Panc1 (cell line): Measurements from ENCODE around the gene FIGN. TPM values are rescaled to one million over a fixed set of nuclear protein-coding genes. Genes with fewer than 3 reads are reported as not detected.

Source experiments
- ATAC-seq: fragments of 200-7000 bp; cut with Tn5 transposase; 2 replicates; pipeline ENCODE4 v1.9.1; 2020; ENCODE audit warnings: mild to moderate bottlenecking, moderate library complexity
- BruUV-seq: library from RNA; stranded (reverse); fragments of 400-500 nt; replicated peaks from 2 replicates; lab custom pipeline; 2021; lab: Mats Ljungman, UMichigan
- CTCF ChIA-PET: fragments of 300-600 bp; sonication (Branson Sonifier 250); formaldehyde crosslinking; loops from one replicate; lab custom pipeline; 2022; ENCODE audit warnings: antibody characterized with exemption; lab: Charles Lee
- POLR2A ChIA-PET: fragments of 300-600 bp; sonication (Branson Sonifier 250); formaldehyde crosslinking; loops from one replicate; lab custom pipeline; 2022; ENCODE audit warnings: antibody characterized with exemption; lab: Charles Lee
- DNase-seq: peaks from one replicate; pipeline ENCODE4 v3.0.0-alpha.2; 2010; ENCODE audit warnings: low read depth, low spot score
- H3K27ac ChIP-seq: 2 replicates; pipeline ENCODE4 v1.5.1; 2011; ENCODE audit warnings: mild to moderate bottlenecking, low read length, inconsistent platforms
- H3K27me3 ChIP-seq: fragments of 200-500 bp; sonication (Bioruptor generic); 2 replicates; pipeline ENCODE4 v1.6.0; 2014; ENCODE audit warnings: low read length, inconsistent platforms; ENCODE audit not compliant: control insufficient read depth, insufficient read depth
- H3K36me3 ChIP-seq: fragments of 200-500 bp; sonication (Bioruptor generic); 2 replicates; pipeline ENCODE4 v1.5.1; 2014; ENCODE audit warnings: inconsistent platforms, mild to moderate bottlenecking, low read length, moderate library complexity; ENCODE audit not compliant: control insufficient read depth, insufficient read depth
- H3K4me1 ChIP-seq: 2 replicates; pipeline ENCODE4 v1.5.1; 2011; ENCODE audit warnings: inconsistent platforms, mild to moderate bottlenecking, low read length, moderate library complexity; ENCODE audit not compliant: control insufficient read depth, insufficient read depth
- H3K4me3 ChIP-seq, 2 experiments: 2 replicates each; pipeline ENCODE4 v1.5.1; 2011 to 2012; ENCODE audit warnings: low read depth in 2 of 2, low read length in 2 of 2, mild to moderate bottlenecking in 2 of 2, inconsistent platforms in 1 of 2, moderate library complexity in 1 of 2
- H3K9me3 ChIP-seq: fragments of 200-500 bp; sonication (Bioruptor generic); 2 replicates; pipeline ENCODE4 v1.5.1; 2014; ENCODE audit warnings: low read depth, mild to moderate bottlenecking, inconsistent platforms, low read length, moderate library complexity; ENCODE audit not compliant: control insufficient read depth, insufficient read depth
- POLR2AphosphoS5 ChIP-seq: IDR thresholded peaks from 2 replicates; pipeline ENCODE4 v1.6.1; 2012; ENCODE audit warnings: mild to moderate bottlenecking, low read depth, low read length, moderate library complexity
- SIN3A ChIP-seq: IDR thresholded peaks from 2 replicates; pipeline ENCODE4 v1.6.1; 2012; ENCODE audit warnings: low read depth, mild to moderate bottlenecking, low read length, moderate library complexity, borderline replicate concordance; ENCODE audit not compliant: insufficient read depth
- TCF7L2 ChIP-seq: IDR thresholded peaks from 2 replicates; pipeline ENCODE4 v1.6.1; 2011; ENCODE audit warnings: mild to moderate bottlenecking, low read depth, low read length, inconsistent platforms
- in situ Hi-C: cut with HindIII; loops from 2 replicates; pipeline ENCODE4 v1.10.0; 2016; ENCODE audit warnings: low sequenced_read_pairs, low pct_unique_long_range_greater_than_20kb
- intact Hi-C: fragments of 100-400 bp; cut with micrococcal nuclease; formaldehyde crosslinking; loops from one replicate; pipeline ENCODE4 v1.10.0; 2022; ENCODE audit not compliant: unreplicated experiment
- total RNA-seq: library from RNA; stranded (reverse); gene quantifications from one replicate; pipeline ENCODE4 v1.2.1, GENCODE V29; 2021; ENCODE audit not compliant: unreplicated experiment
- TF ChIP-seq, protein P1 (sequence below): fragments of 450-650 bp; IDR thresholded peaks from 2 replicates; pipeline ENCODE4 v1.5.1; 2017; ENCODE audit warnings: mild to moderate bottlenecking
- TF ChIP-seq, protein P2 (sequence below), 2 experiments: IDR thresholded peaks; 2 replicates each; pipeline ENCODE4 v1.6.1; 2011 to 2012; ENCODE audit warnings: low read depth in 2 of 2, control low read depth in 1 of 2, low read length in 1 of 2, mild to moderate bottlenecking in 1 of 2, moderate library complexity in 1 of 2; ENCODE audit not compliant: insufficient read depth in 1 of 2

FIGN gene
- total RNA-seq, 1 experiment from 2014 or later = 19.5 TPM

DNA sequence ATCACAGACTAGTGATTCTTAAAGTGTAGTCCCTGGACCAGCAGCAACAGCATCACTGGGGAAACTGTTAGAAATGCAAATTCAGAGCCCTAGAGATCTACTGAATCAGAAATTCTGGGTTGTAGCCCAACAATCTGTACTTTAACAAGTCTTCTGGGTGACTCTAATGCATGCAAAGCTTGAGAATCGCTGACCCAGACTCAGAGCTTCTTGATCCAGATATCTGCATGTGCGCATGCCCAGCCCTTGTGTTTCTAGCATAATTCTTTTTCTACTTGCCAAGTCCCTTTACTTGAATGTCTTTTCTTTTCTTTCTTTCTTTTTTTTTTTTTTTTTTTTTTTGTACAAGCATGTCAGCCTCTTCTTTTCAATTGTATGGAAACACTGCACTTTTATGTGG lies 60.4 kb downstream of the FIGN start:
- ATAC-seq = no peak
- Histone ChIP-seq H3K27me3 (no peaks in the 10 kb centered on the region), H3K9me3 (no peaks in the 10 kb centered on the region), H3K27ac (0 out of 2 replicates have a peak overlapping the region, but pooled peaks have one; percentile 34), H3K36me3 (no peaks in the 10 kb centered on the region), H3K4me1 (peaks cover 18% of the 10 kb centered on the region), H3K4me3 (no peak overlapping the region)
- TF ChIP-seq, protein P1, sequence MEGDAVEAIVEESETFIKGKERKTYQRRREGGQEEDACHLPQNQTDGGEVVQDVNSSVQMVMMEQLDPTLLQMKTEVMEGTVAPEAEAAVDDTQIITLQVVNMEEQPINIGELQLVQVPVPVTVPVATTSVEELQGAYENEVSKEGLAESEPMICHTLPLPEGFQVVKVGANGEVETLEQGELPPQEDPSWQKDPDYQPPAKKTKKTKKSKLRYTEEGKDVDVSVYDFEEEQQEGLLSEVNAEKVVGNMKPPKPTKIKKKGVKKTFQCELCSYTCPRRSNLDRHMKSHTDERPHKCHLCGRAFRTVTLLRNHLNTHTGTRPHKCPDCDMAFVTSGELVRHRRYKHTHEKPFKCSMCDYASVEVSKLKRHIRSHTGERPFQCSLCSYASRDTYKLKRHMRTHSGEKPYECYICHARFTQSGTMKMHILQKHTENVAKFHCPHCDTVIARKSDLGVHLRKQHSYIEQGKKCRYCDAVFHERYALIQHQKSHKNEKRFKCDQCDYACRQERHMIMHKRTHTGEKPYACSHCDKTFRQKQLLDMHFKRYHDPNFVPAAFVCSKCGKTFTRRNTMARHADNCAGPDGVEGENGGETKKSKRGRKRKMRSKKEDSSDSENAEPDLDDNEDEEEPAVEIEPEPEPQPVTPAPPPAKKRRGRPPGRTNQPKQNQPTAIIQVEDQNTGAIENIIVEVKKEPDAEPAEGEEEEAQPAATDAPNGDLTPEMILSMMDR = no peak
- TF ChIP-seq, protein P2, sequence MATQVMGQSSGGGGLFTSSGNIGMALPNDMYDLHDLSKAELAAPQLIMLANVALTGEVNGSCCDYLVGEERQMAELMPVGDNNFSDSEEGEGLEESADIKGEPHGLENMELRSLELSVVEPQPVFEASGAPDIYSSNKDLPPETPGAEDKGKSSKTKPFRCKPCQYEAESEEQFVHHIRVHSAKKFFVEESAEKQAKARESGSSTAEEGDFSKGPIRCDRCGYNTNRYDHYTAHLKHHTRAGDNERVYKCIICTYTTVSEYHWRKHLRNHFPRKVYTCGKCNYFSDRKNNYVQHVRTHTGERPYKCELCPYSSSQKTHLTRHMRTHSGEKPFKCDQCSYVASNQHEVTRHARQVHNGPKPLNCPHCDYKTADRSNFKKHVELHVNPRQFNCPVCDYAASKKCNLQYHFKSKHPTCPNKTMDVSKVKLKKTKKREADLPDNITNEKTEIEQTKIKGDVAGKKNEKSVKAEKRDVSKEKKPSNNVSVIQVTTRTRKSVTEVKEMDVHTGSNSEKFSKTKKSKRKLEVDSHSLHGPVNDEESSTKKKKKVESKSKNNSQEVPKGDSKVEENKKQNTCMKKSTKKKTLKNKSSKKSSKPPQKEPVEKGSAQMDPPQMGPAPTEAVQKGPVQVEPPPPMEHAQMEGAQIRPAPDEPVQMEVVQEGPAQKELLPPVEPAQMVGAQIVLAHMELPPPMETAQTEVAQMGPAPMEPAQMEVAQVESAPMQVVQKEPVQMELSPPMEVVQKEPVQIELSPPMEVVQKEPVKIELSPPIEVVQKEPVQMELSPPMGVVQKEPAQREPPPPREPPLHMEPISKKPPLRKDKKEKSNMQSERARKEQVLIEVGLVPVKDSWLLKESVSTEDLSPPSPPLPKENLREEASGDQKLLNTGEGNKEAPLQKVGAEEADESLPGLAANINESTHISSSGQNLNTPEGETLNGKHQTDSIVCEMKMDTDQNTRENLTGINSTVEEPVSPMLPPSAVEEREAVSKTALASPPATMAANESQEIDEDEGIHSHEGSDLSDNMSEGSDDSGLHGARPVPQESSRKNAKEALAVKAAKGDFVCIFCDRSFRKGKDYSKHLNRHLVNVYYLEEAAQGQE (IDR thresholded peaks at IDR 0.05; ENCODE audit: insufficient read depth in 1 of 2, low read depth in 2 of 2, low read length in 1 of 2) = no peak
- TF ChIP-seq POLR2AphosphoS5 (no peak), SIN3A (no peak), TCF7L2 (no peak)
- in situ Hi-C loops (no loop called here), intact Hi-C loops (no loop called here)
- ChIA-PET POLR2A (no interaction called here), CTCF (no interaction called here)
- no peak for DNase-seq
- BruUV-seq = no TSS peak

DNA sequence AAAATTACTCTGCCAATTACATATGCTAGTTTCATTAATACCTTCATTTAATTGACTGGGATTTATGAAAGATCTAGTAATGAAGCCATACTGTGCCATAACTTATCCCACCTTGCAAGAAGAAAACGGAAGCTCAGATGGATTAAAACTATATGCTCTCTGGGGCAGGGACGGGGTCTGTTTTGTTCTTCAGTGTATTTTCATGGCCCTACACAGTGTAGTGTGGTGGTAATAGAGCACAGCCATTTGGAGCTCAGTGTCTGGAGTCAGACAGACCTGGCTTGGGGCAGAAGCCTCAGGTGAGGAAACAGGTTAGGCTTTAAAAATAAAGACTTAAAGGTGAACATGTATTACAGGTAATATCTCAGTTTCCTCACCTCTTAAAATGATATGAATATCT lies 62.3 kb downstream of the FIGN start:
- intact Hi-C loops (no loop called here), in situ Hi-C loops (no loop called here)
- H3K4me3 ChIP-seq = no peak overlapping the region
- CTCF ChIA-PET = no interaction called here
- no peaks in the 10 kb centered on the region for H3K27me3 ChIP-seq
- H3K4me1 ChIP-seq = peaks cover 18% of the 10 kb centered on the region
- POLR2A ChIA-PET = no interaction called here
- TF ChIP-seq POLR2AphosphoS5 (no peak), SIN3A (no peak), TCF7L2 (no peak)
- TF ChIP-seq, protein P1 = no peak
- TF ChIP-seq, protein P2 (IDR thresholded peaks at IDR 0.05; ENCODE audit: insufficient read depth in 1 of 2, low read depth in 2 of 2, low read length in 1 of 2) = no peak
- H3K27ac ChIP-seq = peak overlapping the region; percentile 7; the same call in 1 of the 2 replicates
- no peaks in the 10 kb centered on the region for H3K36me3 ChIP-seq
- ATAC-seq (no peak), DNase-seq (no peak)
- H3K9me3 ChIP-seq = no peaks in the 10 kb centered on the region
- no TSS peak for BruUV-seq
